Occipital lobe (tissue), 2 donors: ENCODE measurements around the gene TBC1D14. TPM values are rescaled to one million over a fixed set of nuclear protein-coding genes. Genes with fewer than 3 reads are reported as not detected.

Experiments
- DNase-seq: peaks from one replicate; lab custom pipeline; 2025; lab: John Stamatoyannopoulos, UW
- total RNA-seq: library from RNA; depleted of rRNA; stranded (reverse); fragments of >200 nt; gene quantifications from one replicate; pipeline ENCODE4 v1.2.3, GENCODE V29; 2014

The TBC1D14 gene
- total RNA-seq, 1 donor from 2014 or later: 213 TPM

- DNase-seq: no peak
Observed at GRCh38 chr4:6926681-6927478, 17.3 kb downstream of the TBC1D14 start.

- DNase-seq: no peak
Observed at GRCh38 chr4:6928081-6928480, 18.5 kb downstream of the TBC1D14 start.

- no peak for DNase-seq
Observed at GRCh38 chr4:6929339-6929811, 19.7 kb downstream of the TBC1D14 start.

GRCh38 chr4:6929812-6930464 is 20.3 kb downstream of the TBC1D14 start:
- DNase-seq: no peak

GRCh38 chr4:6932475-6932874 is 22.8 kb downstream of the TBC1D14 start:
- no peak for DNase-seq

GRCh38 chr4:6932918-6933317 is 23.3 kb downstream of the TBC1D14 start:
- DNase-seq: no peak

- no peak for DNase-seq
Observed at GRCh38 chr4:6933691-6934430, 24.2 kb downstream of the TBC1D14 start.

- no peak for DNase-seq
Observed at GRCh38 chr4:6935965-6936364, 26.3 kb downstream of the TBC1D14 start.

GRCh38 chr4:6937201-6937600 is 27.6 kb downstream of the TBC1D14 start:
- DNase-seq: no peak

GRCh38 chr4:6937754-6938153 is 28.1 kb downstream of the TBC1D14 start:
- DNase-seq: no peak

- no peak for DNase-seq
Observed at GRCh38 chr4:6938237-6938636, 28.6 kb downstream of the TBC1D14 start.

GRCh38 chr4:6938647-6939271 is 29.1 kb downstream of the TBC1D14 start:
- DNase-seq: no peak

GRCh38 chr4:6939761-6940743 is 30.4 kb downstream of the TBC1D14 start:
- no peak for DNase-seq

- no peak for DNase-seq
Observed at GRCh38 chr4:6940744-6941137, 31.1 kb downstream of the TBC1D14 start.

- DNase-seq: no peak
Observed at GRCh38 chr4:6941796-6942195, 32.2 kb downstream of the TBC1D14 start.

- no peak for DNase-seq
Observed at GRCh38 chr4:6942238-6942800, 32.7 kb downstream of the TBC1D14 start.

GRCh38 chr4:6943012-6943884 is 33.6 kb downstream of the TBC1D14 start:
- DNase-seq: no peak

- DNase-seq: no peak
Observed at GRCh38 chr4:6943885-6944225, 34.2 kb downstream of the TBC1D14 start.

GRCh38 chr4:6944301-6945051 is 34.9 kb downstream of the TBC1D14 start:
- no peak for DNase-seq
